Mesenchymal stem cell (in vitro differentiated cells and primary cell): Measurements from ENCODE around the gene SRP72.
A peak's percentile ranks its signal among the peaks of the same experiment; 100 is the strongest.
"Not testable (repeated sequence)": the region's sequence is repeated elsewhere in the genome, so short reads cannot be mapped to it uniquely, and the experiment has no call there.

Source experiments
- DNase-seq: peaks from one replicate; pipeline ENCODE4 v3.0.0-alpha.2; 2013
- H2AFZ ChIP-seq: one replicate; pipeline ENCODE4 v1.6.1; 2013; ENCODE audit warnings: low read depth, mild to moderate bottlenecking, control low read depth, inconsistent platforms, low read length, moderate library complexity
- H2AK5ac ChIP-seq: 2 replicates; pipeline ENCODE4 v1.6.1; 2013; ENCODE audit warnings: low read length, moderate library complexity, mild to moderate bottlenecking, inconsistent platforms; ENCODE audit not compliant: severe bottlenecking
- H2BK120ac ChIP-seq: one replicate; pipeline ENCODE4 v1.6.1; 2013; ENCODE audit warnings: low read depth, mild to moderate bottlenecking, inconsistent platforms, low read length, moderate library complexity
- H2BK12ac ChIP-seq, 2 experiments: one replicate each; pipeline ENCODE4 v1.6.1; 2013; ENCODE audit warnings: inconsistent platforms in 2 of 2, low read length in 2 of 2, mild to moderate bottlenecking in 2 of 2, moderate library complexity in 2 of 2, control low read depth in 1 of 2
- H2BK15ac ChIP-seq: one replicate; pipeline ENCODE4 v1.6.1; 2013; ENCODE audit warnings: mild to moderate bottlenecking, low read depth, inconsistent platforms; ENCODE audit not compliant: poor library complexity, severe bottlenecking
- H2BK5ac ChIP-seq: 2 replicates; pipeline ENCODE4 v1.6.1; 2013; ENCODE audit warnings: low read depth, mild to moderate bottlenecking, low read length, control low read depth, inconsistent platforms; ENCODE audit not compliant: poor library complexity, severe bottlenecking
- H3K14ac ChIP-seq, 2 experiments: one replicate each; pipeline ENCODE4 v1.6.1; 2013; ENCODE audit warnings: inconsistent platforms in 2 of 2, low read length in 2 of 2, control low read depth in 1 of 2, mild to moderate bottlenecking in 1 of 2, moderate library complexity in 1 of 2
- H3K18ac ChIP-seq, 2 experiments: one replicate each; pipeline ENCODE4 v1.6.1; 2013; ENCODE audit warnings: inconsistent platforms in 2 of 2, low read length in 2 of 2, control low read depth in 1 of 2, low read depth in 1 of 2, mild to moderate bottlenecking in 1 of 2
- H3K23ac ChIP-seq, 2 experiments: one replicate each; pipeline ENCODE4 v1.6.1; 2013; ENCODE audit warnings: inconsistent platforms in 2 of 2, low read length in 2 of 2, mild to moderate bottlenecking in 2 of 2, moderate library complexity in 2 of 2, control low read depth in 1 of 2
- H3K27ac ChIP-seq: 2 replicates; pipeline ENCODE4 v1.5.1; 2013; ENCODE audit warnings: mild to moderate bottlenecking, moderate library complexity, low read length, control low read depth, inconsistent platforms; ENCODE audit not compliant: poor library complexity, severe bottlenecking
- H3K27me3 ChIP-seq, 2 experiments: 2 replicates each; pipeline versions ENCODE4 v1.6.1 to v1.7.0; 2013; ENCODE audit warnings: low read length in 2 of 2, mild to moderate bottlenecking in 2 of 2, moderate library complexity in 2 of 2, control low read depth in 1 of 2, inconsistent platforms in 1 of 2; ENCODE audit not compliant: control insufficient read depth in 1 of 2, insufficient read depth in 1 of 2
- H3K36me3 ChIP-seq, 2 experiments: 2 replicates each; pipeline versions ENCODE4 v1.6.1 to v1.7.0; 2013; ENCODE audit warnings: low read length in 2 of 2, control low read depth in 1 of 2, inconsistent platforms in 1 of 2, low read depth in 1 of 2, mild to moderate bottlenecking in 1 of 2; ENCODE audit not compliant: insufficient read depth in 2 of 2, control insufficient read depth in 1 of 2
- H3K4ac ChIP-seq, 2 experiments: one replicate each; pipeline ENCODE4 v1.6.1; 2013; ENCODE audit warnings: inconsistent platforms in 2 of 2, low read length in 2 of 2, mild to moderate bottlenecking in 2 of 2, moderate library complexity in 2 of 2, control low read depth in 1 of 2, low read depth in 1 of 2
- H3K4me1 ChIP-seq: 2 replicates; pipeline ENCODE4 v1.6.1; 2013; ENCODE audit warnings: low read depth, low read length, control low read depth; ENCODE audit not compliant: control insufficient read depth, insufficient read depth
- H3K4me2 ChIP-seq: 2 replicates; pipeline ENCODE4 v1.6.1; 2013; ENCODE audit warnings: low read length, mild to moderate bottlenecking, inconsistent platforms; ENCODE audit not compliant: poor library complexity, severe bottlenecking
- H3K4me3 ChIP-seq, 2 experiments: 2 replicates each; pipeline versions ENCODE4 v1.5.1 to v1.7.0; 2013; ENCODE audit warnings: low read length in 2 of 2, mild to moderate bottlenecking in 2 of 2, control low read depth in 1 of 2, low read depth in 1 of 2; ENCODE audit not compliant: insufficient read depth in 1 of 2
- H3K79me1 ChIP-seq: replicated peaks from 2 replicates; pipeline ENCODE4 v1.6.1; 2013; ENCODE audit warnings: mild to moderate bottlenecking, control low read depth, low read length, inconsistent platforms; ENCODE audit not compliant: poor library complexity, severe bottlenecking
- H3K9ac ChIP-seq: 2 replicates; pipeline ENCODE4 v1.7.0; 2013; ENCODE audit warnings: mild to moderate bottlenecking, low read length, moderate library complexity
- H3K9me3 ChIP-seq: 2 replicates; pipeline ENCODE4 v1.7.0; 2013; ENCODE audit warnings: mild to moderate bottlenecking, low read length; ENCODE audit not compliant: control insufficient read depth
- H4K8ac ChIP-seq: one replicate; pipeline ENCODE4 v1.6.1; 2013; ENCODE audit warnings: inconsistent platforms, mild to moderate bottlenecking, low read length, moderate library complexity
- H4K91ac ChIP-seq: one replicate; pipeline ENCODE4 v1.6.1; 2013; ENCODE audit warnings: mild to moderate bottlenecking, low read length, inconsistent platforms
- WGBS: methylation state at CpG from one replicate; pipeline ENCODE4 v1.1.7; 2013; ENCODE audit warnings: mixed read lengths; 5-methylcytosine and 5-hydroxymethylcytosine counted together

Gene SRP72

GRCh38 chr4:56463711-56464110 is 3.7 kb upstream of the SRP72 start:
- H3K27ac ChIP-seq: no peak overlapping the region
- H2BK12ac ChIP-seq: no peak overlapping the region
- no peak overlapping the region for H3K23ac ChIP-seq
- H3K36me3 ChIP-seq: peaks cover 12 to 51% of the 10 kb centered on the region in 2 experiments
- H3K4me2 ChIP-seq: no peak overlapping the region
- no peaks in the 10 kb centered on the region for H3K27me3 ChIP-seq
- peaks cover 12% of the 10 kb centered on the region for H3K79me1 ChIP-seq
- H3K9ac ChIP-seq: no peak overlapping the region
- no peak overlapping the region for H4K91ac ChIP-seq
- H3K4ac ChIP-seq: no peak overlapping the region
- H2AK5ac ChIP-seq: no peak overlapping the region
- no peak overlapping the region for H2AFZ ChIP-seq
- H3K14ac ChIP-seq: no peak overlapping the region
- no peak overlapping the region for H3K4me3 ChIP-seq
- H3K18ac ChIP-seq: no peak overlapping the region
- peaks cover 4% of the 10 kb centered on the region for H3K4me1 ChIP-seq
- WGBS: 92% methylated on average over 5 of the region's 5 CpGs
- no peak overlapping the region for H2BK5ac ChIP-seq
- no peak for DNase-seq
- no peaks in the 10 kb centered on the region for H3K9me3 ChIP-seq
- H2BK15ac ChIP-seq: no peak overlapping the region
- H2BK120ac ChIP-seq: no peak overlapping the region
- H4K8ac ChIP-seq: no peak overlapping the region

DNA sequence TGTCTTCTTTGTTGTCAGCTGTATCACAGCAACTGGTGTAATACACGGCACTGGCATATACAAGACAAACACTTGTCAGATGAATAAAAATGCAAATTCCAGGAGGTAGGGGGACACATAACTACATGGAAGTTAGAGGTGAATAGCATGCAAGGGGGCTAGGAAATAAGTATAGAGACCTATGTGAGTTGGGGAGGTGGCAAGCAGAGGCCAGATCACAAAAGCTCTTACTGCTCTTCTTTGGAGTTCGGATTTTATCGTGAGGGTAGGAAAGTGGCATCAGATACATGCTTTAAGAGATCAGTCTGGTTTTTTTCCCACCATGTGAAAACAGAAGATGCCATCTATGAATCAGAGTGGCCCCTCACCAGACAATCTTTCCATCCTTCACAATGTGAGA is 2.8 kb upstream of the SRP72 start:
- Histone ChIP-seq H3K27ac (no peak overlapping the region), H3K23ac (no peak overlapping the region), H3K27me3 (no peaks in the 10 kb centered on the region), H3K4me1 (peaks cover 4% of the 10 kb centered on the region), H2AK5ac (no peak overlapping the region), H3K9me3 (no peaks in the 10 kb centered on the region), H3K79me1 (peaks cover 11% of the 10 kb centered on the region), H2BK12ac (no peak overlapping the region), H3K4me3 (no peak overlapping the region), H3K36me3 (peaks cover 12 to 43% of the 10 kb centered on the region in 2 experiments), H3K18ac (no peak overlapping the region), H3K4me2 (no peak overlapping the region), H4K91ac (no peak overlapping the region), H2BK15ac (no peak overlapping the region), H3K14ac (no peak overlapping the region), H3K9ac (no peak overlapping the region), H2AFZ (no peak overlapping the region), H4K8ac (no peak overlapping the region), H2BK120ac (no peak overlapping the region), H3K4ac (no peak overlapping the region), H2BK5ac (no peak overlapping the region)
- 96% methylated on average over 3 of the region's 3 CpGs for WGBS
- no peak for DNase-seq

DNA sequence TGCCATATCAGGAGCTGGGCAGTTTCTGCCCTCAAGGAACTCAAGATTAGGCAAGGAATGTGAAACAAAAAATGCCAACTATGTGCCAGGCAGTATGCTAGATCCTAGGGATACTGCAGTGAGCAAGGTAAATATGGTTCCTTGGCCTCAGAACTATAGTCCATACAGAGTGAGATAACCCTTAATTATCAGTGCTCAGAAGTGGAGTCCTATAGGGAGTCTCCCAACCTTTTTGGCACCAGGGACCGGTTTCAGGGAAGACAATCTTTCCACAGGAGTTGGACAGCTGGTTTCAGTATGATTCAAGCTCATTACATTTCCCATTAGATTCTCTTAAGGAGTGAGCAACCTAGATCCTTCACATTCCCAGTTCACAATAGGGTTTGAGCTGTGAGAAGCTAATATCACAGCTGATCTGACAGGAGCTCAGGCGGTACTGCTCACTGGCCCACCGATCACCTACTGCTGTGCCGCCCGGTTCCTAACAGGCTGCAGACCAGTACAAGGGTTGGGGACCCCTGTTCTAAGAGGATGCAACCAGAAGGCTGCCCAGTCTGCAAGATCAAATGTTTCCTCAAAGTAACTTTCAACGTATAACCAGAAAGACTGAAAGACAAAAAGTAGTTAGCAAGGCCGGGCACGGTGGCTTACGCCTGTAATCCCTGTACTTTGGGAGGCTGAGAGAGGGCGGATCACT is 1.7 kb upstream of the SRP72 start:
- Histone ChIP-seq H3K9ac (peak overlapping the region; percentile 99), H3K9me3 (no peaks in the 10 kb centered on the region), H3K18ac (peak overlapping the region in 1 of 2 experiments; percentile 19), H3K23ac (peak overlapping the region in 1 of 2 experiments; percentile 6), H2BK15ac (no peak overlapping the region), H2BK5ac (no peak overlapping the region), H4K8ac (peak overlapping the region; percentile 86), H2BK120ac (no peak overlapping the region), H3K79me1 (peaks cover 6% of the 10 kb centered on the region), H2AFZ (no peak overlapping the region), H4K91ac (no peak overlapping the region), H3K4me3 (peak overlapping the region; percentile 8 to 95), H3K4ac (peak overlapping the region in 1 of 2 experiments; percentile 92), H3K4me2 (peak overlapping the region; percentile 49), H3K14ac (no peak overlapping the region), H3K36me3 (peaks cover 5 to 41% of the 10 kb centered on the region in 2 experiments), H2BK12ac (no peak overlapping the region), H2AK5ac (peak overlapping the region; percentile 49), H3K4me1 (peaks cover 4% of the 10 kb centered on the region), H3K27me3 (no peaks in the 10 kb centered on the region), H3K27ac (peak overlapping the region; percentile 1)
- DNase-seq: peak; percentile 36
- WGBS: 78% methylated on average over 9 of the region's 10 CpGs

DNA sequence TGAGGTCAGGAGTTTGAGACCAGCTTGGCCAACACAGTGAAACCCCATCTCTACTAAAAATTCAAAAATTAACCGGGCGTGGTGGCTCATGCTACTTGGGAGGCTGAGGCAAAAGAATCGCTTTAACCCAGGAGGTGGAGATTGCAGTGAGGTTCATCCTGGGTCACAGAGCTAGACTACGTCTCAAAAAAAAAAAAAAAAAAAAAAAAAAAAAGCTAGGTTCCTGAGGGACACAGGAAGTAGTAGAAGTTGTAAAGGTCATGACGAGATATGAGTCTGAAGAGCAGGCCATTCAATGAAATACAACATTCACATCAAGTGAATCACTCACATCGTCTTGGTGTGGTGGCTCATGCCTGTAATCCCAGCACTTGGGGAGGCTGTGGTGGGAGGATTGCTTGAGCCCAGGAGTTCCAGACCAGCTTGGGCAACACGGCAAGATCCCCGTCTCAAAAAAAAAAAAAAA is 1.1 kb upstream of the SRP72 start:
- 37% methylated on average over 5 of the region's 8 CpGs for WGBS
- H3K18ac ChIP-seq, H2BK15ac ChIP-seq, H3K79me1 ChIP-seq, H2BK5ac ChIP-seq, H3K9me3 ChIP-seq, H3K27me3 ChIP-seq, H2AFZ ChIP-seq, H3K23ac ChIP-seq, H3K4ac ChIP-seq, H3K14ac ChIP-seq, H3K4me1 ChIP-seq, H2BK12ac ChIP-seq, H4K91ac ChIP-seq, H2BK120ac ChIP-seq, H4K8ac ChIP-seq: not testable (repeated sequence)
- Histone ChIP-seq H3K9ac (peak overlapping the region; percentile 99), H3K36me3 (peaks cover 6 to 40% of the 10 kb centered on the region in 2 experiments), H2AK5ac (peak overlapping the region; percentile 20), H3K4me3 (peak overlapping the region; percentile 53 to 95), H3K27ac (peak overlapping the region; percentile 11), H3K4me2 (peak overlapping the region; percentile 75)
- peak; percentile 83 for DNase-seq
